Right atrium auricular region (tissue), 2 donors: ENCODE measurements around the gene CDH24. TPM values are rescaled to one million over a fixed set of nuclear protein-coding genes. Genes with fewer than 3 reads are reported as not detected.
"Not testable (repeated sequence)": the region's sequence is repeated elsewhere in the genome, so short reads cannot be mapped to it uniquely, and the experiment has no call there.

Source experiments
- DNase-seq: peaks from one replicate; pipeline ENCODE4 v3.0.0-alpha.2; 2019; ENCODE audit warnings: low spot score
- H3K27ac ChIP-seq, 2 donors: fragments of 200-600 bp; sonication (generic); 1 replicate in 1 of 2; 2 replicates in 1 of 2; pipeline ENCODE4 v1.5.1; 2016 to 2019
- H3K27me3 ChIP-seq, 2 donors: fragments of 200-600 bp; sonication (generic); one replicate each; pipeline versions ENCODE4 v1.5.1 to v1.6.0; 2017 to 2019
- H3K36me3 ChIP-seq: fragments of 200-600 bp; sonication (generic); one replicate; pipeline ENCODE4 v1.5.1; 2016
- H3K4me1 ChIP-seq, 2 donors: fragments of 200-600 bp; sonication (generic); one replicate each; pipeline versions ENCODE4 v1.5.1 to v1.6.0; 2017 to 2019
- H3K4me3 ChIP-seq, 2 donors: fragments of 200-600 bp; sonication (generic); 1 replicate in 1 of 2; 2 replicates in 1 of 2; pipeline ENCODE4 v1.5.1; 2017 to 2019; ENCODE audit warnings: mild to moderate bottlenecking in 1 of 2, moderate library complexity in 1 of 2
- H3K9me3 ChIP-seq, 2 donors: fragments of 200-600 bp; sonication (generic); one replicate each; pipeline ENCODE4 v1.5.1; 2019
- total RNA-seq, 2 donors: library from RNA; depleted of rRNA; stranded (reverse); fragments of >200 nt; gene quantifications; one replicate each; pipeline ENCODE4 v1.1.0, GENCODE V29; 2016
- TF ChIP-seq, protein P1 (sequence below), 2 donors: fragments of 200-600 bp; sonication (generic); IDR thresholded peaks; one replicate each; pipeline ENCODE4 v1.5.1; 2019; ENCODE audit warnings: antibody characterized with exemption in 2 of 2

The CDH24 gene
- total RNA-seq, 2 donors from 2014 or later: 1.3 to 1.4 TPM

GRCh38 chr14:23005451-23006187, 51.7 kb downstream of the CDH24 start:
- no peak for DNase-seq
- no peak overlapping the region for H3K4me3 ChIP-seq
- H3K27me3 ChIP-seq: no peaks in the 10 kb centered on the region
- H3K9me3 ChIP-seq: no peaks in the 10 kb centered on the region
- no peaks in the 10 kb centered on the region for H3K36me3 ChIP-seq
- peak overlapping the region in 1 of 2 donors; percentile 98 for H3K27ac ChIP-seq
- TF ChIP-seq, protein P1, sequence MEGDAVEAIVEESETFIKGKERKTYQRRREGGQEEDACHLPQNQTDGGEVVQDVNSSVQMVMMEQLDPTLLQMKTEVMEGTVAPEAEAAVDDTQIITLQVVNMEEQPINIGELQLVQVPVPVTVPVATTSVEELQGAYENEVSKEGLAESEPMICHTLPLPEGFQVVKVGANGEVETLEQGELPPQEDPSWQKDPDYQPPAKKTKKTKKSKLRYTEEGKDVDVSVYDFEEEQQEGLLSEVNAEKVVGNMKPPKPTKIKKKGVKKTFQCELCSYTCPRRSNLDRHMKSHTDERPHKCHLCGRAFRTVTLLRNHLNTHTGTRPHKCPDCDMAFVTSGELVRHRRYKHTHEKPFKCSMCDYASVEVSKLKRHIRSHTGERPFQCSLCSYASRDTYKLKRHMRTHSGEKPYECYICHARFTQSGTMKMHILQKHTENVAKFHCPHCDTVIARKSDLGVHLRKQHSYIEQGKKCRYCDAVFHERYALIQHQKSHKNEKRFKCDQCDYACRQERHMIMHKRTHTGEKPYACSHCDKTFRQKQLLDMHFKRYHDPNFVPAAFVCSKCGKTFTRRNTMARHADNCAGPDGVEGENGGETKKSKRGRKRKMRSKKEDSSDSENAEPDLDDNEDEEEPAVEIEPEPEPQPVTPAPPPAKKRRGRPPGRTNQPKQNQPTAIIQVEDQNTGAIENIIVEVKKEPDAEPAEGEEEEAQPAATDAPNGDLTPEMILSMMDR (IDR thresholded peaks at IDR 0.05): no peak
- H3K4me1 ChIP-seq: peaks cover 0 to 17% of the 10 kb centered on the region in 2 donors

GRCh38 chr14:23004274-23004673, 53.0 kb downstream of the CDH24 start:
- not testable (repeated sequence) for H3K9me3 ChIP-seq, H3K27me3 ChIP-seq, H3K36me3 ChIP-seq, H3K27ac ChIP-seq, H3K4me3 ChIP-seq, DNase-seq
- H3K4me1 ChIP-seq: peaks cover 0 to 12% of the 10 kb centered on the region in 2 donors

DNA sequence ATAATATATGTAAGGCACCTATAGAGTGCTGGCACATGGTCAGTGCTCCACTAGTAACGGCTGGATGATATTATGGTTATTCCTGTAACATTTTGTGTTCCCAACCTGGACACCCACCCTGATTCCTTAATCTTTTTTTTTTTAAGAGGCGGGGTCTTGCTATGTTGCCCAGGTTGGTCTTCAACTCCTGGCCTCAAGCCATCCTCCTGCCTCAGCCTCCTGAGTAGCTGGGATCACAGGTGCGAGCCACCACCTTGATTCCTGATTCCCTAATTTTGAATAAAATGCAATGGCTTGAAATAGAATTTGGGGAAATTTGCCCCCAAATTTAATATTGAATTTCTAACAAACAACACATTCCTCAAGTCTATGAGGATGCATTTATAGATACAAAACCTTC, 54.7 kb downstream of the CDH24 start:
- no peak for DNase-seq
- no peak overlapping the region for H3K4me3 ChIP-seq
- no peaks in the 10 kb centered on the region for H3K9me3 ChIP-seq
- TF ChIP-seq, protein P1 (IDR thresholded peaks at IDR 0.05): no peak
- no peaks in the 10 kb centered on the region for H3K36me3 ChIP-seq
- no peaks in the 10 kb centered on the region for H3K27me3 ChIP-seq
- H3K4me1 ChIP-seq: peaks cover 0 to 21% of the 10 kb centered on the region in 2 donors
- H3K27ac ChIP-seq: no peak overlapping the region

- H3K4me3 ChIP-seq: no peak overlapping the region
- H3K9me3 ChIP-seq: no peaks in the 10 kb centered on the region
- peaks cover 0 to 11% of the 10 kb centered on the region in 2 donors for H3K4me1 ChIP-seq
- no peak for DNase-seq
- H3K36me3 ChIP-seq: no peaks in the 10 kb centered on the region
- H3K27me3 ChIP-seq: no peaks in the 10 kb centered on the region
- H3K27ac ChIP-seq: no peak overlapping the region
- TF ChIP-seq, protein P1 (IDR thresholded peaks at IDR 0.05): no peak
These were observed 56.5 kb downstream of the CDH24 start for GRCh38 chr14:23000860-23001259.

- H3K27ac ChIP-seq: no peak overlapping the region
- TF ChIP-seq, protein P1 (IDR thresholded peaks at IDR 0.05): no peak
- peaks cover 0 to 16% of the 10 kb centered on the region in 2 donors for H3K4me1 ChIP-seq
- H3K27me3 ChIP-seq: no peaks in the 10 kb centered on the region
- H3K36me3 ChIP-seq: no peaks in the 10 kb centered on the region
- DNase-seq: no peak
- no peaks in the 10 kb centered on the region for H3K9me3 ChIP-seq
- no peak overlapping the region for H3K4me3 ChIP-seq
These were observed 58.8 kb downstream of the CDH24 start for GRCh38 chr14:22998329-22999012.

GRCh38 chr14:22997676-22998323, 59.5 kb downstream of the CDH24 start:
- TF ChIP-seq, protein P1 (IDR thresholded peaks at IDR 0.05): no peak
- Histone ChIP-seq H3K27me3 (no peaks in the 10 kb centered on the region), H3K9me3 (no peaks in the 10 kb centered on the region), H3K4me3 (no peak overlapping the region), H3K27ac (no peak overlapping the region), H3K4me1 (peaks cover 0 to 16% of the 10 kb centered on the region in 2 donors), H3K36me3 (no peaks in the 10 kb centered on the region)
- DNase-seq: no peak
